Neural cell (in vitro differentiated cells): ENCODE results near the gene PRXL2B. TPM values are rescaled to one million over a fixed set of nuclear protein-coding genes. Genes with fewer than 3 reads are reported as not detected.

Experiments used
- H2AFZ ChIP-seq: fragments of 200-600, 300-800 bp; sonication (generic), shearing (Covaris generic); 2 replicates; pipeline ENCODE4 v1.6.0; 2014; ENCODE audit warnings: low read depth, mild to moderate bottlenecking, antibody characterized with exemption, low read length, moderate library complexity
- H3F3A ChIP-seq: fragments of 200-600 bp; shearing (Covaris generic); 2 replicates; pipeline ENCODE4 v1.6.1; 2016; ENCODE audit warnings: mild to moderate bottlenecking, moderate library complexity, mixed read lengths, antibody characterized with exemption, low read length; ENCODE audit not compliant: insufficient read depth, poor library complexity, severe bottlenecking
- H3K27ac ChIP-seq: fragments of 200-600, 300-800 bp; sonication (generic), shearing (Covaris generic); 2 replicates; pipeline ENCODE4 v1.5.1; 2014; ENCODE audit warnings: mild to moderate bottlenecking, low read length, moderate library complexity
- H3K27me3 ChIP-seq: fragments of 300-800, 200-600 bp; sonication (generic), shearing (Covaris generic); 2 replicates; pipeline ENCODE4 v1.6.0; 2014; ENCODE audit warnings: mild to moderate bottlenecking, low read depth, low read length, moderate library complexity; ENCODE audit not compliant: insufficient read depth
- H3K36me3 ChIP-seq: fragments of 300-800, 200-600 bp; sonication (generic), shearing (Covaris generic); 2 replicates; pipeline ENCODE4 v1.5.1; 2014; ENCODE audit warnings: mild to moderate bottlenecking, antibody characterized with exemption, low read length, moderate library complexity; ENCODE audit not compliant: insufficient read depth
- H3K4me2 ChIP-seq: fragments of 300-800, 200-600 bp; sonication (generic), shearing (Covaris generic); 2 replicates; pipeline ENCODE4 v1.6.0; 2014; ENCODE audit warnings: mild to moderate bottlenecking, low read length
- H3K4me3 ChIP-seq: fragments of 300-800, 200-600 bp; sonication (generic), shearing (Covaris generic); 2 replicates; pipeline ENCODE4 v1.5.1; 2014; ENCODE audit warnings: mild to moderate bottlenecking, low read length, moderate library complexity
- H3K79me2 ChIP-seq: fragments of 200-600 bp; shearing (Covaris generic); replicated peaks from 2 replicates; pipeline ENCODE4 v1.6.0; 2014; ENCODE audit warnings: mild to moderate bottlenecking, low read length, moderate library complexity; ENCODE audit not compliant: insufficient read depth
- H3K9ac ChIP-seq: fragments of 300-800, 200-600 bp; sonication (generic), shearing (Covaris generic); 2 replicates; pipeline ENCODE4 v1.6.1; 2016; ENCODE audit warnings: mild to moderate bottlenecking, low read length, mixed read lengths
- H3K9me2 ChIP-seq: fragments of 200-600 bp; shearing (Covaris generic); 2 replicates; pipeline ENCODE4 v1.6.1; 2016; ENCODE audit warnings: mild to moderate bottlenecking, low read length, mixed read lengths; ENCODE audit not compliant: insufficient read depth
- H3K9me3 ChIP-seq: fragments of 200-600, 300-800 bp; sonication (generic), shearing (Covaris generic); 2 replicates; pipeline ENCODE4 v1.6.1; 2016; ENCODE audit warnings: mild to moderate bottlenecking, mixed run types, low read length, moderate library complexity, mixed read lengths
- H4K20me1 ChIP-seq: fragments of 200-600 bp; shearing (Covaris generic); 2 replicates; pipeline ENCODE4 v1.6.1; 2016; ENCODE audit warnings: mild to moderate bottlenecking, mixed run types; ENCODE audit not compliant: insufficient read depth
- EP300 ChIP-seq: fragments of 450-650 bp; conservative IDR thresholded peaks from 2 replicates; pipeline ENCODE4 v1.6.1; 2014; ENCODE audit warnings: antibody characterized with exemption, mild to moderate bottlenecking, moderate library complexity; ENCODE audit not compliant: poor library complexity, severe bottlenecking
- EZH2 ChIP-seq: fragments of 200-600, 300-800 bp; shearing (Covaris generic), sonication (generic); IDR thresholded peaks from 2 replicates; pipeline ENCODE4 v1.6.1; 2014; ENCODE audit warnings: antibody characterized with exemption, low read length, borderline replicate concordance, mild to moderate bottlenecking; ENCODE audit not compliant: insufficient read depth, poor library complexity, severe bottlenecking
- MXI1 ChIP-seq: fragments of 450-650 bp; conservative IDR thresholded peaks from 2 replicates; pipeline ENCODE4 v1.6.1; 2014; ENCODE audit warnings: antibody characterized with exemption, mild to moderate bottlenecking; ENCODE audit not compliant: poor library complexity, severe bottlenecking
- RAD21 ChIP-seq: fragments of 450-650 bp; conservative IDR thresholded peaks from 2 replicates; pipeline ENCODE4 v1.6.1; 2014; ENCODE audit warnings: antibody characterized with exemption, mild to moderate bottlenecking, moderate library complexity
- REST ChIP-seq: IDR thresholded peaks from 2 replicates; pipeline ENCODE4 v1.6.1; 2012; ENCODE audit warnings: borderline replicate concordance
- SMC3 ChIP-seq: fragments of 450-650 bp; conservative IDR thresholded peaks from 2 replicates; pipeline ENCODE4 v1.6.1; 2014; ENCODE audit warnings: antibody characterized with exemption, mild to moderate bottlenecking, moderate library complexity; ENCODE audit not compliant: poor library complexity
- TAF1 ChIP-seq: IDR thresholded peaks from 2 replicates; pipeline ENCODE4 v1.6.1; 2012; ENCODE audit warnings: low read depth
- polyA plus RNA-seq: library from polyadenylated mRNA; depleted of rRNA; stranded (reverse); fragments of >200 nt; gene quantifications from 2 replicates; pipeline ENCODE4 v1.2.3, GENCODE V29; 2014
- TF ChIP-seq, protein P1 (sequence below): fragments of 450-650 bp; IDR thresholded peaks from 2 replicates; pipeline ENCODE4 v1.5.1; 2014; ENCODE audit warnings: antibody characterized with exemption, mild to moderate bottlenecking, moderate library complexity; ENCODE audit not compliant: poor library complexity, severe bottlenecking

PRXL2B gene
- polyA plus RNA-seq, 1 donor from 2014 or later: 29.0 TPM

DNA sequence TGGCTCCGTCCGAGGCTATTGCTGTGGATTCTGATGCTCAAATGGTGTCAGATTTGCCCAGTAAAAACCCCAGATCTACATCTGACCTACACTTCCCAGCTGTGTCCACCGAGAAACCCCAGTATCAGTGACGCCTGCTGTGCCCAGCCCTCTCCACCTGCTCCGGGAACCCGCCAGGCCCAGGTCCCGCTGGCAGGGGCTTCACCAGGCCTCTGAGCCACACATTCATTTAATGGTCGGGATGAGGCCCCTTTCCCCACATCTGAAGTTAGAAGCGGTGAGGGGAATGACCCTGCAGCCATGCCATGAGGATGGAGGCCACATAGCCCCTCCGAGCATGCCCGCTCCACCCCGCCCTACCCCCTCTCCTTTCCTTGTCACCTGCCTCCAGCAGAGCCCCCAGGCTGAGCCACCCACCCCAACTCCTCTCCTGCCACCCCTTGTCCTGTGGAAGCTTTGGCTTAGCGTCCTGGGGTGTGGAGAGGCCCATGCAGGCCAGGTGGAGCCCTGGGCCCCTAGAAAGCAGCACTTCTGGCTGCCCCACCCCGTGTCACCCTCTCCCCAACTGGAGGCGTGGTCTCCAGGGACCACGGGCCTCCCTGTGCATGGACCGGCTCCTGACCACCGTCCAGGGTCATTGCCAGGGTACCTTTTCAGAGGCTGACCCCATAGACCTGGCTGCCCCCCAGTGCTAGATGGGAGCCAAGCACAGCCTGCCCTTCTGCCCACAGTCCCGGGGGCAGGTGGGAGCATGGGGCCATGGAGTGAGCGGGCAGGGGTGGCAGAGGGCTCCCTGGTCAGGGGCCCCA lies 22.4 kb upstream of the PRXL2B start:
- Histone ChIP-seq H3K4me2 (no peak overlapping the region), H3K9me2 (no peaks in the 10 kb centered on the region), H2AFZ (no peak overlapping the region), H3K27me3 (no peaks in the 10 kb centered on the region), H3K9ac (no peak overlapping the region), H3K27ac (no peak overlapping the region), H3F3A (no peaks in the 10 kb centered on the region), H3K36me3 (no peaks in the 10 kb centered on the region), H3K9me3 (no peaks in the 10 kb centered on the region), H3K79me2 (no peaks in the 10 kb centered on the region), H4K20me1 (no peaks in the 10 kb centered on the region), H3K4me3 (no peak overlapping the region)
- TF ChIP-seq, protein P1, sequence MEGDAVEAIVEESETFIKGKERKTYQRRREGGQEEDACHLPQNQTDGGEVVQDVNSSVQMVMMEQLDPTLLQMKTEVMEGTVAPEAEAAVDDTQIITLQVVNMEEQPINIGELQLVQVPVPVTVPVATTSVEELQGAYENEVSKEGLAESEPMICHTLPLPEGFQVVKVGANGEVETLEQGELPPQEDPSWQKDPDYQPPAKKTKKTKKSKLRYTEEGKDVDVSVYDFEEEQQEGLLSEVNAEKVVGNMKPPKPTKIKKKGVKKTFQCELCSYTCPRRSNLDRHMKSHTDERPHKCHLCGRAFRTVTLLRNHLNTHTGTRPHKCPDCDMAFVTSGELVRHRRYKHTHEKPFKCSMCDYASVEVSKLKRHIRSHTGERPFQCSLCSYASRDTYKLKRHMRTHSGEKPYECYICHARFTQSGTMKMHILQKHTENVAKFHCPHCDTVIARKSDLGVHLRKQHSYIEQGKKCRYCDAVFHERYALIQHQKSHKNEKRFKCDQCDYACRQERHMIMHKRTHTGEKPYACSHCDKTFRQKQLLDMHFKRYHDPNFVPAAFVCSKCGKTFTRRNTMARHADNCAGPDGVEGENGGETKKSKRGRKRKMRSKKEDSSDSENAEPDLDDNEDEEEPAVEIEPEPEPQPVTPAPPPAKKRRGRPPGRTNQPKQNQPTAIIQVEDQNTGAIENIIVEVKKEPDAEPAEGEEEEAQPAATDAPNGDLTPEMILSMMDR: no peak
- TF ChIP-seq EP300: no peak
- TF ChIP-seq MXI1: no peak
- no peak for TF ChIP-seq EZH2
- TF ChIP-seq REST: no peak
- TF ChIP-seq RAD21: no peak
- TF ChIP-seq TAF1: no peak
- no peak for TF ChIP-seq SMC3

- no peaks in the 10 kb centered on the region for H3F3A ChIP-seq
- H3K79me2 ChIP-seq: no peaks in the 10 kb centered on the region
- H3K4me2 ChIP-seq: no peak overlapping the region
- H3K9ac ChIP-seq: no peak overlapping the region
- no peak overlapping the region for H3K4me3 ChIP-seq
- H3K27ac ChIP-seq: no peak overlapping the region
- no peaks in the 10 kb centered on the region for H3K9me3 ChIP-seq
- H3K36me3 ChIP-seq: no peaks in the 10 kb centered on the region
- H3K9me2 ChIP-seq: no peaks in the 10 kb centered on the region
- TF ChIP-seq TAF1: no peak
- TF ChIP-seq SMC3: no peak
- no peak for TF ChIP-seq MXI1
- no peaks in the 10 kb centered on the region for H4K20me1 ChIP-seq
- no peak overlapping the region for H2AFZ ChIP-seq
- no peaks in the 10 kb centered on the region for H3K27me3 ChIP-seq
Observed at GRCh38 chr1:2564815-2565374, 21.7 kb upstream of the PRXL2B start.
